Left ventricle myocardium inferior (tissue), 1 donor: Measurements from ENCODE around the gene TSPAN11. TPM values are rescaled to one million over a fixed set of nuclear protein-coding genes. Genes with fewer than 3 reads are reported as not detected.

Source experiments
- DNase-seq: peaks from one replicate; pipeline ENCODE4 v3.0.0-alpha.2; 2020
- H3K27ac ChIP-seq: fragments of 200-600 bp; replicated peaks from 2 replicates; pipeline ENCODE4 v1.8.0; 2021
- H3K27me3 ChIP-seq: fragments of 200-600 bp; 2 replicates; pipeline ENCODE4 v1.8.0; 2021; ENCODE audit warnings: low read depth
- H3K36me3 ChIP-seq: fragments of 200-600 bp; 2 replicates; pipeline ENCODE4 v1.8.0; 2021
- H3K4me1 ChIP-seq: fragments of 200-600 bp; 2 replicates; pipeline ENCODE4 v1.8.0; 2021
- H3K4me3 ChIP-seq: fragments of 200-600 bp; 2 replicates; pipeline ENCODE4 v1.8.0; 2021; ENCODE audit warnings: mild to moderate bottlenecking, moderate library complexity
- H3K9me3 ChIP-seq: fragments of 200-600 bp; replicated peaks from 2 replicates; pipeline ENCODE4 v1.8.0; 2021
- CTCF ChIP-seq: fragments of 200-600 bp; IDR thresholded peaks from 2 replicates; pipeline ENCODE4 v1.8.0; 2021; ENCODE audit warnings: antibody characterized with exemption, mild to moderate bottlenecking, borderline replicate concordance
- intact Hi-C: fragments of 100-400 bp; cut with micrococcal nuclease; formaldehyde crosslinking; loops from one replicate; pipeline ENCODE4 v1.11.0; 2022
- total RNA-seq: library from RNA; stranded (reverse); fragmentation: NEBNext Ultra II Directional; extraction: Animal tissue kit (Norgen Biotek cat#: 25700); gene quantifications from one replicate; pipeline ENCODE4 v1.2.1, GENCODE V29; 2021
- donor health status: DM: no; HTN: yes; CAD: no; lungs with severe emphysema.

TSPAN11 gene
- total RNA-seq, 1 donor from 2014 or later, result 1.7 TPM

GRCh38 chr12:30969606-30970395 is 43.3 kb downstream of the TSPAN11 start:
- H3K27me3 ChIP-seq, result no peaks in the 10 kb centered on the region
- TF ChIP-seq CTCF, result no peak
- H3K27ac ChIP-seq, result peak overlapping the region; percentile 27
- intact Hi-C loops, result no loop called here
- no peaks in the 10 kb centered on the region for H3K9me3 ChIP-seq
- DNase-seq, result no peak
- H3K36me3 ChIP-seq, result no peaks in the 10 kb centered on the region
- H3K4me1 ChIP-seq, result peaks cover 57% of the 10 kb centered on the region
- no peak overlapping the region for H3K4me3 ChIP-seq

- Histone ChIP-seq H3K9me3 (no peaks in the 10 kb centered on the region), H3K36me3 (no peaks in the 10 kb centered on the region), H3K27me3 (no peaks in the 10 kb centered on the region), H3K4me1 (peaks cover 57% of the 10 kb centered on the region), H3K27ac (peak overlapping the region; percentile 27), H3K4me3 (no peak overlapping the region)
- TF ChIP-seq CTCF, result no peak
- peak; percentile 22 for DNase-seq
- intact Hi-C loops, result no loop called here
Measured at GRCh38 chr12:30970559-30971197, 44.1 kb downstream of the TSPAN11 start.

- intact Hi-C loops, result no loop called here
Measured at GRCh38 chr12:30972035-30972434, 45.5 kb downstream of the TSPAN11 start.

GRCh38 chr12:30973175-30973574 is 46.6 kb downstream of the TSPAN11 start:
- DNase-seq, result no peak
- no peak for TF ChIP-seq CTCF
- H3K27me3 ChIP-seq, result no peaks in the 10 kb centered on the region
- no peaks in the 10 kb centered on the region for H3K36me3 ChIP-seq
- H3K4me1 ChIP-seq, result peaks cover 46% of the 10 kb centered on the region
- intact Hi-C loops, result no loop called here
- H3K9me3 ChIP-seq, result no peaks in the 10 kb centered on the region
- no peak overlapping the region for H3K4me3 ChIP-seq
- no peak overlapping the region for H3K27ac ChIP-seq

More at GRCh38 chr12:30972035-30972434, 45.5 kb downstream of the TSPAN11 start:
- Histone ChIP-seq H3K27me3 (no peaks in the 10 kb centered on the region), H3K9me3 (no peaks in the 10 kb centered on the region), H3K4me1 (peaks cover 57% of the 10 kb centered on the region), H3K27ac (no peak overlapping the region), H3K4me3 (no peak overlapping the region), H3K36me3 (no peaks in the 10 kb centered on the region)
- DNase-seq, result no peak
- no peak for TF ChIP-seq CTCF

GRCh38 chr12:30973830-30974229 is 47.3 kb downstream of the TSPAN11 start:
- Histone ChIP-seq H3K27me3 (no peaks in the 10 kb centered on the region), H3K4me3 (no peak overlapping the region), H3K27ac (no peak overlapping the region), H3K9me3 (no peaks in the 10 kb centered on the region), H3K36me3 (no peaks in the 10 kb centered on the region), H3K4me1 (peaks cover 40% of the 10 kb centered on the region)
- intact Hi-C loops, result no loop called here
- DNase-seq, result no peak
- no peak for TF ChIP-seq CTCF
